Body of pancreas (tissue), 4 donors: ENCODE measurements around the gene S1PR3.

Source experiments
- CTCF ChIP-seq, 7 experiments: fragments of 450-650 bp in 4 of 7; fragments of 200-600 bp in 3 of 7; sonication (generic) in 3 of 7; IDR thresholded peaks; one replicate each; pipeline ENCODE4 v1.5.1; 2016 to 2019; ENCODE audit warnings: antibody characterized with exemption in 7 of 7
- POLR2A ChIP-seq, 3 donors: fragments of 450-650 bp; IDR thresholded peaks; one replicate each; pipeline ENCODE4 v1.6.1; 2016; ENCODE audit warnings: antibody characterized with exemption in 3 of 3, mild to moderate bottlenecking in 2 of 3

- TF ChIP-seq POLR2A (IDR thresholded peaks at IDR 0.05) = no peak
- no peak for TF ChIP-seq CTCF (IDR thresholded peaks at IDR 0.05)
Measured at GRCh38 chr9:89029788-89030187, 38.5 kb downstream of the S1PR3 start.
